PC-3 (cell line): ENCODE measurements around the gene NAP1L1. TPM values are rescaled to one million over a fixed set of nuclear protein-coding genes. Genes with fewer than 3 reads are reported as not detected.

Experiments
- ATAC-seq: fragments of 200-7000 bp; cut with Tn5 transposase; 2 replicates; pipeline ENCODE4 v1.9.1; 2020; ENCODE audit warnings: mild to moderate bottlenecking, moderate library complexity
- BruUV-seq: library from RNA; stranded (reverse); fragments of 400-500 nt; replicated peaks from 2 replicates; lab custom pipeline; 2021; lab: Mats Ljungman, UMichigan
- CTCF ChIA-PET: fragments of 300-600 bp; sonication (Branson Sonifier 250); formaldehyde crosslinking; loops from one replicate; lab custom pipeline; 2022; ENCODE audit warnings: antibody characterized with exemption; lab: Charles Lee
- POLR2A ChIA-PET: fragments of 300-600 bp; sonication (Branson Sonifier 250); formaldehyde crosslinking; loops from one replicate; lab custom pipeline; 2022; ENCODE audit warnings: antibody characterized with exemption; ENCODE audit not compliant: unreplicated experiment; lab: Charles Lee
- DNase-seq: peaks from one replicate; pipeline ENCODE4 v3.0.0-alpha.2; 2015
- H2AFZ ChIP-seq: fragments of 300-600 bp; sonication (generic); 2 replicates; pipeline ENCODE4 v1.6.0; 2016; ENCODE audit warnings: antibody characterized with exemption, low read length
- H3F3A ChIP-seq: fragments of 300-600 bp; sonication (generic); one replicate; pipeline ENCODE4 v1.6.0; 2017; ENCODE audit warnings: antibody characterized with exemption, low read length, control low read depth, mild to moderate bottlenecking; ENCODE audit not compliant: unreplicated experiment
- H3K27ac ChIP-seq: fragments of 300-600 bp; sonication (generic); 2 replicates; pipeline ENCODE4 v1.5.1; 2016; ENCODE audit warnings: mild to moderate bottlenecking, low read length
- H3K27me3 ChIP-seq: fragments of 300-600 bp; sonication (generic); 2 replicates; pipeline ENCODE4 v1.6.1; 2016; ENCODE audit warnings: low read length, mixed read lengths
- H3K36me3 ChIP-seq: fragments of 300-600 bp; sonication (generic); 2 replicates; pipeline ENCODE4 v1.6.1; 2016; ENCODE audit warnings: low read depth, mixed run types, low read length, mixed read lengths
- H3K4me1 ChIP-seq: fragments of 300-600 bp; sonication (generic); 2 replicates; pipeline ENCODE4 v1.5.1; 2016; ENCODE audit warnings: low read length; ENCODE audit not compliant: insufficient read depth
- H3K4me2 ChIP-seq: fragments of 300-600 bp; sonication (generic); 2 replicates; pipeline ENCODE4 v1.6.0; 2016; ENCODE audit warnings: low read length
- H3K4me3 ChIP-seq: fragments of 300-600 bp; sonication (generic); 2 replicates; pipeline ENCODE4 v1.5.1; 2016; ENCODE audit warnings: mild to moderate bottlenecking, low read length, mixed read lengths
- H3K79me2 ChIP-seq: fragments of 300-600 bp; sonication (generic); 2 replicates; pipeline ENCODE4 v1.6.1; 2017; ENCODE audit warnings: low read length, mixed read lengths
- H3K9ac ChIP-seq: fragments of 300-600 bp; sonication (generic); 2 replicates; pipeline ENCODE4 v1.6.0; 2016; ENCODE audit warnings: mild to moderate bottlenecking, low read length
- H3K9me2 ChIP-seq: fragments of 300-600 bp; sonication (generic); replicated peaks from 2 replicates; pipeline ENCODE4 v1.6.1; 2016; ENCODE audit warnings: mixed run types, low read length, mixed read lengths
- H3K9me3 ChIP-seq: fragments of 300-600 bp; sonication (generic); 2 replicates; pipeline ENCODE4 v1.6.1; 2016; ENCODE audit warnings: low read length, mixed read lengths
- H4K20me1 ChIP-seq: fragments of 300-600 bp; sonication (generic); 2 replicates; pipeline ENCODE4 v1.6.1; 2016; ENCODE audit warnings: low read length, mixed read lengths
- CTCF ChIP-seq: fragments of 300-600 bp; sonication (generic); conservative IDR thresholded peaks from 2 replicates; pipeline ENCODE4 v1.5.1; 2017; ENCODE audit warnings: antibody characterized with exemption, low read depth, mild to moderate bottlenecking, low read length
- EZH2 ChIP-seq: fragments of 300-600 bp; sonication (generic); IDR thresholded peaks from one replicate; pipeline ENCODE4 v1.6.1; 2017; ENCODE audit warnings: antibody characterized with exemption, mild to moderate bottlenecking, low read length; ENCODE audit not compliant: unreplicated experiment
- EZH2phosphoT487 ChIP-seq: fragments of 300-600 bp; sonication (generic); IDR thresholded peaks from 2 replicates; pipeline ENCODE4 v1.6.1; 2018; ENCODE audit warnings: mild to moderate bottlenecking, antibody characterized with exemption, low read length, borderline replicate concordance
- intact Hi-C: fragments of 100-400 bp; cut with micrococcal nuclease; formaldehyde crosslinking; loops from 2 replicates; pipeline ENCODE4 v1.9.0; 2023
- total RNA-seq: library from RNA; depleted of rRNA; stranded (reverse); fragments of >200 nt; gene quantifications from 2 replicates; pipeline ENCODE4 v1.2.3, GENCODE V29; 2014

Gene NAP1L1
- total RNA-seq, 1 experiment from 2014 or later: 200 TPM

- CTCF ChIA-PET: no interaction called here
- no peak for TF ChIP-seq EZH2phosphoT487
- no peak for TF ChIP-seq CTCF
- TF ChIP-seq EZH2: no peak
- Histone ChIP-seq H3K4me1 (peaks cover 24% of the 10 kb centered on the region), H3K4me2 (no peak overlapping the region), H2AFZ (no peak overlapping the region), H4K20me1 (peaks cover 78% of the 10 kb centered on the region), H3K27ac (no peak overlapping the region), H3K9me3 (no peaks in the 10 kb centered on the region), H3K9ac (no peak overlapping the region), H3K4me3 (0 out of 2 replicates have a peak overlapping the region, but pooled peaks have one; percentile 4), H3K79me2 (peaks cover 92% of the 10 kb centered on the region), H3K27me3 (no peaks in the 10 kb centered on the region), H3K36me3 (peaks cover 48% of the 10 kb centered on the region), H3K9me2 (no peaks in the 10 kb centered on the region), H3F3A (no peaks in the 10 kb centered on the region)
- POLR2A ChIA-PET: interaction anchor here (1.0 kb wide), 1 partner anchor 49 kb away, joined by 7 read pairs; the partner anchor contains the start of gene PHLDA1
- no peak for ATAC-seq
- intact Hi-C loops: loop anchor here (5.0 to 10.0 kb wide), 3 partner anchors 43 to 377 kb away; no protein-coding TSS in a partner anchor
- BruUV-seq: no TSS peak
- DNase-seq: no peak
These were observed 4.3 kb downstream of the NAP1L1 start for GRCh38 chr12:76080017-76080728.

GRCh38 chr12:76078748-76079147 lies 5.7 kb downstream of the NAP1L1 start:
- peaks cover 100% of the 10 kb centered on the region for H3K79me2 ChIP-seq
- H3F3A ChIP-seq: no peaks in the 10 kb centered on the region
- no peak for ATAC-seq
- no peak overlapping the region for H3K4me2 ChIP-seq
- no peak overlapping the region for H2AFZ ChIP-seq
- CTCF ChIA-PET: no interaction called here
- H4K20me1 ChIP-seq: peaks cover 91% of the 10 kb centered on the region
- H3K36me3 ChIP-seq: peaks cover 55% of the 10 kb centered on the region
- H3K4me1 ChIP-seq: peaks cover 23% of the 10 kb centered on the region
- intact Hi-C loops: no loop called here
- H3K9ac ChIP-seq: no peak overlapping the region
- H3K27me3 ChIP-seq: no peaks in the 10 kb centered on the region
- no TSS peak for BruUV-seq
- no peak overlapping the region for H3K4me3 ChIP-seq
- TF ChIP-seq CTCF: no peak
- no peak for TF ChIP-seq EZH2phosphoT487
- no peak for TF ChIP-seq EZH2
- H3K9me2 ChIP-seq: no peaks in the 10 kb centered on the region
- H3K9me3 ChIP-seq: no peaks in the 10 kb centered on the region
- no peak for DNase-seq
- POLR2A ChIA-PET: no interaction called here
- H3K27ac ChIP-seq: no peak overlapping the region

GRCh38 chr12:76075448-76075847 lies 9.0 kb downstream of the NAP1L1 start:
- Histone ChIP-seq H4K20me1 (peaks cover 90% of the 10 kb centered on the region), H3K9ac (no peak overlapping the region), H3K36me3 (peaks cover 67% of the 10 kb centered on the region), H3K9me2 (no peaks in the 10 kb centered on the region), H3K27ac (no peak overlapping the region), H3K4me3 (no peak overlapping the region), H3K27me3 (no peaks in the 10 kb centered on the region), H3F3A (no peaks in the 10 kb centered on the region), H3K79me2 (peaks cover 100% of the 10 kb centered on the region), H3K4me2 (no peak overlapping the region), H2AFZ (no peak overlapping the region), H3K9me3 (no peaks in the 10 kb centered on the region), H3K4me1 (peaks cover 3% of the 10 kb centered on the region; the same call in 1 of the 2 replicates)
- CTCF ChIA-PET: no interaction called here
- TF ChIP-seq EZH2 (no peak), CTCF (no peak), EZH2phosphoT487 (no peak)
- intact Hi-C loops: no loop called here
- POLR2A ChIA-PET: no interaction called here
- no TSS peak for BruUV-seq
- ATAC-seq (no peak), DNase-seq (no peak)
